ENCODE results near the gene MOB3B. TPM values are rescaled to one million over a fixed set of nuclear protein-coding genes. Genes with fewer than 3 reads are reported as not detected.

The MOB3B gene
- total and polyA plus RNA-seq, 10 of the 15 experiments (the other 5 are each of a cell fraction or from before 2014, with no cell fraction given), result 0.44 to 2.7 (median 0.91) TPM

DNA sequence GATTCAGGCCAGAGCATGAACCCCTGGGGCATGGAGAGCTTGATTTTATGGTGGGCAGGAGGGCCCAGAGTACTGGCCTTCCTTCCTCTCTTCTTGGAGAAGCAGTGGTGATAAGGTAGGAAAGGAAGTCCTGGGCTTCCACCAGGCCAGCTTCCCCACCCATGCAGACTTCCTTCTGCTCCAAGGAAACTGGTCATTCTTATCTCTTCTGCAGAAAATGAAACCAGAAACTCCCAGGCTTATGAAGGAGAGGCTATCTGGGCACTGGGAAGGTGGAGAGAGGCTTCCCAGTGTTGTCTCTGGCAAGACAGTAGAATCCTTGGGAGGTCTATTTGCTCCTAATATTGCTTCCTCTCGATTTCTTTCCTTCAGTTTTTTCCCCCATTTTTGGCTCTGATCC is 122.1 kb downstream of the MOB3B start:
- no peak overlapping the region for H2AFZ ChIP-seq (ENCODE audit: control insufficient read depth, low read depth, low read length)
- H3K4me3 ChIP-seq, result no peak overlapping the region
- ATAC-seq (no peak), DNase-seq (ENCODE audit: low read depth, low spot score) (no peak), FAIRE-seq (no peak)
- in situ Hi-C loops (cut with MboI) (no loop called here), intact Hi-C loops (cut with micrococcal nuclease; ENCODE audit: unreplicated experiment) (no loop called here)
- no peaks in the 10 kb centered on the region for H3K4me1 ChIP-seq (ENCODE audit: control insufficient read depth, insufficient read depth, low read length)
- H3K9me3 ChIP-seq (replicated peaks; ENCODE audit: control insufficient read depth, insufficient read depth, low read length), result no peaks in the 10 kb centered on the region
- H3K9ac ChIP-seq (ENCODE audit: control insufficient read depth, insufficient read depth, low read length), result no peak overlapping the region
- H3K27ac ChIP-seq (ENCODE audit: control insufficient read depth, insufficient read depth), result no peak overlapping the region
- no peaks in the 10 kb centered on the region for H3K79me2 ChIP-seq (ENCODE audit: control insufficient read depth, insufficient read depth, low read length)
- H4K20me1 ChIP-seq (ENCODE audit: control insufficient read depth, insufficient read depth), result no peaks in the 10 kb centered on the region; the same call in 1 of the 2 replicates
- RAD21 ChIA-PET (ENCODE audit: unreplicated experiment), result no interaction called here
- SMC1A ChIA-PET (ENCODE audit: uncharacterized antibody, unreplicated experiment), result no interaction called here
- POLR2A ChIA-PET, result no interaction called here
- no peak overlapping the region for H3K4me2 ChIP-seq (ENCODE audit: control insufficient read depth, insufficient read depth)
- WGBS (ENCODE audit: insufficient coverage, insufficient replicate concordance, low lambda C conversion rate, missing lambda C conversion rate), result 0% methylated on average over 1 of the region's 1 CpG
- BruUV-seq (replicated peaks), result no TSS peak
- H3K36me3 ChIP-seq (ENCODE audit: control insufficient read depth in 2 of 2, insufficient read depth in 2 of 2, low read length in 1 of 2), result no peaks in the 10 kb centered on the region
- CTCF ChIA-PET, result interaction anchor here (0.6 kb wide), 1 partner anchor 133 kb away, joined by 3 read pairs; no protein-coding TSS in a partner anchor
- H3K27me3 ChIP-seq (replicated peaks in 1 of 2; ENCODE audit: control insufficient read depth in 2 of 2, insufficient read depth in 2 of 2, low read length in 1 of 2), result no peaks in the 10 kb centered on the region
- TF ChIP-seq NFXL1 (IDR thresholded peaks at IDR 0.05; ENCODE audit: borderline replicate concordance) (no peak), POU2F2 (IDR thresholded peaks at IDR 0.05; ENCODE audit: borderline replicate concordance, low read depth, low read length) (no peak), ZNF207 (IDR thresholded peaks at IDR 0.05; ENCODE audit: borderline replicate concordance) (no peak), EP300 (IDR thresholded peaks at IDR 0.05; ENCODE audit: borderline replicate concordance in 1 of 2, control insufficient read depth in 1 of 2, low read depth in 2 of 2, low read length in 2 of 2) (no peak), GATAD2B (conservative IDR thresholded peaks at IDR 0.05; ENCODE audit: low read depth) (no peak), YY1 (IDR thresholded peaks at IDR 0.05; ENCODE audit: low read depth, low read length) (no peak), HDAC6 (IDR thresholded peaks at IDR 0.05; ENCODE audit: unreplicated experiment) (no peak), RFX5 (IDR thresholded peaks at IDR 0.05; ENCODE audit: low read depth, low read length) (no peak), RAD51 (IDR thresholded peaks at IDR 0.05) (no peak), SREBF2 (IDR thresholded peaks at IDR 0.05; ENCODE audit: low read length) (no peak)
- TF ChIP-seq, protein P1, sequence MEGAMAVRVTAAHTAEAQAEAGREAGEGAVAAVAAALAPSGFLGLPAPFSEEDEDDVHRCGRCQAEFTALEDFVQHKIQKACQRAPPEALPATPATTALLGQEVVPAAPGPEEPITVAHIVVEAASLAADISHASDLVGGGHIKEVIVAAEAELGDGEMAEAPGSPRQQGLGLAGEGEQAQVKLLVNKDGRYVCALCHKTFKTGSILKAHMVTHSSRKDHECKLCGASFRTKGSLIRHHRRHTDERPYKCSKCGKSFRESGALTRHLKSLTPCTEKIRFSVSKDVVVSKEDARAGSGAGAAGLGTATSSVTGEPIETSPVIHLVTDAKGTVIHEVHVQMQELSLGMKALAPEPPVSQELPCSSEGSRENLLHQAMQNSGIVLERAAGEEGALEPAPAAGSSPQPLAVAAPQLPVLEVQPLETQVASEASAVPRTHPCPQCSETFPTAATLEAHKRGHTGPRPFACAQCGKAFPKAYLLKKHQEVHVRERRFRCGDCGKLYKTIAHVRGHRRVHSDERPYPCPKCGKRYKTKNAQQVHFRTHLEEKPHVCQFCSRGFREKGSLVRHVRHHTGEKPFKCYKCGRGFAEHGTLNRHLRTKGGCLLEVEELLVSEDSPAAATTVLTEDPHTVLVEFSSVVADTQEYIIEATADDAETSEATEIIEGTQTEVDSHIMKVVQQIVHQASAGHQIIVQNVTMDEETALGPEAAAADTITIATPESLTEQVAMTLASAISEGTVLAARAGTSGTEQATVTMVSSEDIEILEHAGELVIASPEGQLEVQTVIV (IDR thresholded peaks at IDR 0.05; ENCODE audit: borderline replicate concordance, partially characterized antibody), result no peak
- TF ChIP-seq, protein P2, sequence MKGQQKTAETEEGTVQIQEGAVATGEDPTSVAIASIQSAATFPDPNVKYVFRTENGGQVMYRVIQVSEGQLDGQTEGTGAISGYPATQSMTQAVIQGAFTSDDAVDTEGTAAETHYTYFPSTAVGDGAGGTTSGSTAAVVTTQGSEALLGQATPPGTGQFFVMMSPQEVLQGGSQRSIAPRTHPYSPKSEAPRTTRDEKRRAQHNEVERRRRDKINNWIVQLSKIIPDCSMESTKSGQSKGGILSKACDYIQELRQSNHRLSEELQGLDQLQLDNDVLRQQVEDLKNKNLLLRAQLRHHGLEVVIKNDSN (IDR thresholded peaks at IDR 0.05; ENCODE audit: borderline replicate concordance, extremely low read length, insufficient read depth, low read depth, low read length), result no peak
- TF ChIP-seq, protein P3, sequence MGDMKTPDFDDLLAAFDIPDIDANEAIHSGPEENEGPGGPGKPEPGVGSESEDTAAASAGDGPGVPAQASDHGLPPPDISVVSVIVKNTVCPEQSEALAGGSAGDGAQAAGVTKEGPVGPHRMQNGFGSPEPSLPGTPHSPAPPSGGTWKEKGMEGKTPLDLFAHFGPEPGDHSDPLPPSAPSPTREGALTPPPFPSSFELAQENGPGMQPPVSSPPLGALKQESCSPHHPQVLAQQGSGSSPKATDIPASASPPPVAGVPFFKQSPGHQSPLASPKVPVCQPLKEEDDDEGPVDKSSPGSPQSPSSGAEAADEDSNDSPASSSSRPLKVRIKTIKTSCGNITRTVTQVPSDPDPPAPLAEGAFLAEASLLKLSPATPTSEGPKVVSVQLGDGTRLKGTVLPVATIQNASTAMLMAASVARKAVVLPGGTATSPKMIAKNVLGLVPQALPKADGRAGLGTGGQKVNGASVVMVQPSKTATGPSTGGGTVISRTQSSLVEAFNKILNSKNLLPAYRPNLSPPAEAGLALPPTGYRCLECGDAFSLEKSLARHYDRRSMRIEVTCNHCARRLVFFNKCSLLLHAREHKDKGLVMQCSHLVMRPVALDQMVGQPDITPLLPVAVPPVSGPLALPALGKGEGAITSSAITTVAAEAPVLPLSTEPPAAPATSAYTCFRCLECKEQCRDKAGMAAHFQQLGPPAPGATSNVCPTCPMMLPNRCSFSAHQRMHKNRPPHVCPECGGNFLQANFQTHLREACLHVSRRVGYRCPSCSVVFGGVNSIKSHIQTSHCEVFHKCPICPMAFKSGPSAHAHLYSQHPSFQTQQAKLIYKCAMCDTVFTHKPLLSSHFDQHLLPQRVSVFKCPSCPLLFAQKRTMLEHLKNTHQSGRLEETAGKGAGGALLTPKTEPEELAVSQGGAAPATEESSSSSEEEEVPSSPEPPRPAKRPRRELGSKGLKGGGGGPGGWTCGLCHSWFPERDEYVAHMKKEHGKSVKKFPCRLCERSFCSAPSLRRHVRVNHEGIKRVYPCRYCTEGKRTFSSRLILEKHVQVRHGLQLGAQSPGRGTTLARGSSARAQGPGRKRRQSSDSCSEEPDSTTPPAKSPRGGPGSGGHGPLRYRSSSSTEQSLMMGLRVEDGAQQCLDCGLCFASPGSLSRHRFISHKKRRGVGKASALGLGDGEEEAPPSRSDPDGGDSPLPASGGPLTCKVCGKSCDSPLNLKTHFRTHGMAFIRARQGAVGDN (IDR thresholded peaks at IDR 0.05), result no peak
- TF ChIP-seq, protein P4, sequence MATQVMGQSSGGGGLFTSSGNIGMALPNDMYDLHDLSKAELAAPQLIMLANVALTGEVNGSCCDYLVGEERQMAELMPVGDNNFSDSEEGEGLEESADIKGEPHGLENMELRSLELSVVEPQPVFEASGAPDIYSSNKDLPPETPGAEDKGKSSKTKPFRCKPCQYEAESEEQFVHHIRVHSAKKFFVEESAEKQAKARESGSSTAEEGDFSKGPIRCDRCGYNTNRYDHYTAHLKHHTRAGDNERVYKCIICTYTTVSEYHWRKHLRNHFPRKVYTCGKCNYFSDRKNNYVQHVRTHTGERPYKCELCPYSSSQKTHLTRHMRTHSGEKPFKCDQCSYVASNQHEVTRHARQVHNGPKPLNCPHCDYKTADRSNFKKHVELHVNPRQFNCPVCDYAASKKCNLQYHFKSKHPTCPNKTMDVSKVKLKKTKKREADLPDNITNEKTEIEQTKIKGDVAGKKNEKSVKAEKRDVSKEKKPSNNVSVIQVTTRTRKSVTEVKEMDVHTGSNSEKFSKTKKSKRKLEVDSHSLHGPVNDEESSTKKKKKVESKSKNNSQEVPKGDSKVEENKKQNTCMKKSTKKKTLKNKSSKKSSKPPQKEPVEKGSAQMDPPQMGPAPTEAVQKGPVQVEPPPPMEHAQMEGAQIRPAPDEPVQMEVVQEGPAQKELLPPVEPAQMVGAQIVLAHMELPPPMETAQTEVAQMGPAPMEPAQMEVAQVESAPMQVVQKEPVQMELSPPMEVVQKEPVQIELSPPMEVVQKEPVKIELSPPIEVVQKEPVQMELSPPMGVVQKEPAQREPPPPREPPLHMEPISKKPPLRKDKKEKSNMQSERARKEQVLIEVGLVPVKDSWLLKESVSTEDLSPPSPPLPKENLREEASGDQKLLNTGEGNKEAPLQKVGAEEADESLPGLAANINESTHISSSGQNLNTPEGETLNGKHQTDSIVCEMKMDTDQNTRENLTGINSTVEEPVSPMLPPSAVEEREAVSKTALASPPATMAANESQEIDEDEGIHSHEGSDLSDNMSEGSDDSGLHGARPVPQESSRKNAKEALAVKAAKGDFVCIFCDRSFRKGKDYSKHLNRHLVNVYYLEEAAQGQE (IDR thresholded peaks at IDR 0.05; ENCODE audit: low read depth, low read length), result no peak

All from GM12878 (cell line).